SK-N-SH (cell line): ENCODE measurements around the gene FRAS1. TPM values are rescaled to one million over a fixed set of nuclear protein-coding genes. Genes with fewer than 3 reads are reported as not detected.
"Not testable (repeated sequence)": the region's sequence is repeated elsewhere in the genome, so short reads cannot be mapped to it uniquely, and the experiment has no call there.

ENCODE experiments used
- CTCF ChIA-PET: fragments of 300-600, 350-600 bp; formaldehyde crosslinking; extraction: SDS; loops from one replicate; lab custom pipeline; 2021; lab: Yijun Ruan, JAX
- POLR2A ChIA-PET: fragments of 350-600 bp; sonication (Branson Sonifier 250); formaldehyde crosslinking; extraction: SDS; loops from one replicate; lab custom pipeline; 2020; ENCODE audit warnings: antibody characterized with exemption, inconsistent platforms; lab: Yijun Ruan, JAX
- DNase-seq: peaks from one replicate; pipeline ENCODE4 v3.0.0; 2012
- H2AFZ ChIP-seq: fragments of 200-600 bp; sonication (generic); 2 replicates; pipeline ENCODE4 v1.8.1; 2016; ENCODE audit warnings: antibody characterized with exemption, mild to moderate bottlenecking, low read depth
- H3F3A ChIP-seq: fragments of 200-600 bp; sonication (generic); replicated peaks from 2 replicates; pipeline ENCODE3; 2016; ENCODE audit warnings: antibody characterized with exemption, mild to moderate bottlenecking; ENCODE audit not compliant: insufficient read depth
- H3K27ac ChIP-seq, 2 experiments: fragments of 200-500 bp in 1 of 2; fragments of 200-600 bp in 1 of 2; sonication (Bioruptor generic) in 1 of 2; sonication (generic), shearing (Covaris generic) in 1 of 2; 2 replicates each; pipeline versions ENCODE4 v1.5.1 to v1.6.1; 2014 to 2016; ENCODE audit warnings: low read depth in 2 of 2, inconsistent platforms in 1 of 2, low read length in 1 of 2, mild to moderate bottlenecking in 1 of 2, mixed read lengths in 1 of 2
- H3K27me3 ChIP-seq: fragments of 200-600 bp; sonication (generic), shearing (Covaris generic); 2 replicates; pipeline ENCODE4 v1.6.1; 2016; ENCODE audit warnings: mixed run types; ENCODE audit not compliant: insufficient read depth
- H3K36me3 ChIP-seq, 2 experiments: fragments of 200-500 bp in 1 of 2; fragments of 200-600 bp in 1 of 2; sonication (Bioruptor generic) in 1 of 2; sonication (generic) in 1 of 2; replicated peaks in 1 of 2; 2 replicates each; pipeline versions ENCODE3 to v1.5.1; 2014 to 2016; ENCODE audit warnings: low read length in 1 of 2, mild to moderate bottlenecking in 1 of 2; ENCODE audit not compliant: insufficient read depth in 2 of 2, control insufficient read depth in 1 of 2
- H3K4me1 ChIP-seq, 2 experiments: fragments of 200-500 bp in 1 of 2; fragments of 200-600 bp in 1 of 2; sonication (Bioruptor generic) in 1 of 2; sonication (generic), shearing (Covaris generic) in 1 of 2; 2 replicates each; pipeline versions ENCODE4 v1.5.1 to v1.6.1; 2014 to 2016; ENCODE audit warnings: low read depth in 1 of 2, low read length in 1 of 2, mixed run types in 1 of 2; ENCODE audit not compliant: insufficient read depth in 2 of 2, control insufficient read depth in 1 of 2
- H3K4me2 ChIP-seq: fragments of 200-600 bp; sonication (generic), shearing (Covaris generic); 2 replicates; pipeline ENCODE4 v1.6.1; 2017; ENCODE audit warnings: mixed run types
- H3K4me3 ChIP-seq, 2 experiments: fragments of 200-500 bp in 1 of 2; fragments of 200-600 bp in 1 of 2; sonication (Bioruptor generic) in 1 of 2; sonication (generic), shearing (Covaris generic) in 1 of 2; 2 replicates each; pipeline versions ENCODE4 v1.5.1 to v1.8.1; 2014 to 2016; ENCODE audit warnings: low read depth in 2 of 2, inconsistent platforms in 1 of 2, low read length in 1 of 2, mild to moderate bottlenecking in 1 of 2, mixed read lengths in 1 of 2, moderate library complexity in 1 of 2
- H3K79me2 ChIP-seq: fragments of 200-600 bp; sonication (generic); 2 replicates; pipeline ENCODE4 v1.8.1; 2017; ENCODE audit warnings: mild to moderate bottlenecking; ENCODE audit not compliant: insufficient read depth
- H3K9ac ChIP-seq: fragments of 200-600 bp; sonication (generic); 2 replicates; pipeline ENCODE4 v1.6.1; 2017; ENCODE audit warnings: mixed run types
- H3K9me2 ChIP-seq: fragments of 200-600 bp; sonication (generic); 2 replicates; pipeline ENCODE4 v1.6.1; 2017; ENCODE audit warnings: mixed run types
- H3K9me3 ChIP-seq: fragments of 200-600 bp; sonication (generic); 2 replicates; pipeline ENCODE4 v1.6.1; 2017; ENCODE audit warnings: mixed run types, mild to moderate bottlenecking, moderate library complexity
- H4K20me1 ChIP-seq: fragments of 200-600 bp; sonication (generic); 2 replicates; pipeline ENCODE4 v1.6.1; 2017; ENCODE audit warnings: mild to moderate bottlenecking, mixed run types; ENCODE audit not compliant: insufficient read depth
- CTCF ChIP-seq: fragments of 200-600 bp; sonication (generic); IDR thresholded peaks from 2 replicates; pipeline ENCODE4 v1.6.1; 2017; ENCODE audit warnings: antibody characterized with exemption, mild to moderate bottlenecking, moderate library complexity
- ELF1 ChIP-seq: IDR thresholded peaks from 2 replicates; pipeline ENCODE4 v1.4.0; 2012
- FOSL2 ChIP-seq: IDR thresholded peaks from 2 replicates; pipeline ENCODE4 v1.4.0; 2012; ENCODE audit warnings: low read depth, mild to moderate bottlenecking, moderate library complexity, borderline replicate concordance
- GATA2 ChIP-seq: sonication (generic); formaldehyde crosslinking; IDR thresholded peaks from 2 replicates; pipeline ENCODE4 v1.5.0; 2020; ENCODE audit warnings: mild to moderate bottlenecking, missing genetic modification reagents
- MEF2A ChIP-seq: IDR thresholded peaks from 2 replicates; pipeline ENCODE4 v1.4.0; 2012; ENCODE audit warnings: low read depth, borderline replicate concordance
- MXI1 ChIP-seq: IDR thresholded peaks from 2 replicates; pipeline ENCODE4 v1.6.1; 2012; ENCODE audit warnings: mild to moderate bottlenecking, low read depth, low read length, improper control_type of control experiment
- POLR2AphosphoS5 ChIP-seq: IDR thresholded peaks from 2 replicates; pipeline ENCODE4 v1.6.1; 2012; ENCODE audit warnings: low read depth, low read length
- RAD21 ChIP-seq: IDR thresholded peaks from 2 replicates; pipeline ENCODE4 v1.6.1; 2012; ENCODE audit warnings: mild to moderate bottlenecking, low read length
- REST ChIP-seq: IDR thresholded peaks from 2 replicates; pipeline ENCODE4 v1.6.1; 2012; ENCODE audit warnings: mild to moderate bottlenecking, low read depth, low read length, moderate library complexity
- SMC3 ChIP-seq: IDR thresholded peaks from 2 replicates; pipeline ENCODE4 v1.6.1; 2012; ENCODE audit warnings: low read depth, low read length, improper control_type of control experiment
- TCF12 ChIP-seq: IDR thresholded peaks from 2 replicates; pipeline ENCODE4 v1.4.0; 2012
- TEAD4 ChIP-seq: IDR thresholded peaks from 2 replicates; pipeline ENCODE4 v1.4.0; 2012; ENCODE audit warnings: mild to moderate bottlenecking, borderline replicate concordance; ENCODE audit not compliant: insufficient read depth
- YY1 ChIP-seq: IDR thresholded peaks from 2 replicates; pipeline ENCODE4 v1.4.0; 2012; ENCODE audit warnings: low read depth, mild to moderate bottlenecking
- WGBS: methylation state at CpG from one replicate; pipeline ENCODE4 v1.1.6; 2017; ENCODE audit warnings: low lambda C conversion rate; 5-methylcytosine and 5-hydroxymethylcytosine counted together
- polyA plus RNA-seq, 3 experiments: library from polyadenylated mRNA; depleted of rRNA; stranded (reverse); fragments of >200 nt; gene quantifications; 2 replicates each; pipeline ENCODE4 v1.2.3, GENCODE V29; 2012

FRAS1 gene
- polyA plus RNA-seq, 1 of the 3 experiments (the other 2 are of a cell fraction), result 8.3 TPM

GRCh38 chr4:78207951-78208350, 150.8 kb downstream of the FRAS1 start (continued):
- no peak for TF ChIP-seq FOSL2
- TF ChIP-seq SMC3, result no peak

GRCh38 chr4:78208896-78209295, 151.8 kb downstream of the FRAS1 start:
- H3K9me2 ChIP-seq, H3K36me3 ChIP-seq, H2AFZ ChIP-seq, CTCF ChIA-PET, H3K27ac ChIP-seq, H3K4me3 ChIP-seq, H3F3A ChIP-seq, DNase-seq, POLR2A ChIA-PET, H3K79me2 ChIP-seq, H3K9me3 ChIP-seq, H4K20me1 ChIP-seq, H3K4me2 ChIP-seq, H3K9ac ChIP-seq, H3K27me3 ChIP-seq, H3K4me1 ChIP-seq: not testable (repeated sequence)
- WGBS, result 87% methylated on average over 4 of the region's 4 CpGs

GRCh38 chr4:78210694-78211410, 153.7 kb downstream of the FRAS1 start:
- Histone ChIP-seq H3K9ac (no peak overlapping the region), H3F3A (no peaks in the 10 kb centered on the region), H3K79me2 (no peaks in the 10 kb centered on the region), H3K4me2 (no peak overlapping the region), H3K9me3 (no peaks in the 10 kb centered on the region), H3K4me3 (no peak overlapping the region), H3K4me1 (peaks cover 0 to 11% of the 10 kb centered on the region in 2 experiments; a peak in 3 of 4 replicates), H3K27me3 (no peaks in the 10 kb centered on the region), H3K27ac (no peak overlapping the region), H3K9me2 (no peaks in the 10 kb centered on the region), H4K20me1 (no peaks in the 10 kb centered on the region), H2AFZ (no peak overlapping the region), H3K36me3 (no peaks in the 10 kb centered on the region)
- ChIA-PET POLR2A (no interaction called here), CTCF (no interaction called here)
- TF ChIP-seq GATA2 (CRISPR knock-in tag), result no peak
- no peak for TF ChIP-seq TCF12
- TF ChIP-seq RAD21, result no peak
- no peak for TF ChIP-seq MXI1
- TF ChIP-seq POLR2AphosphoS5, result no peak
- no peak for TF ChIP-seq REST
- no peak for TF ChIP-seq YY1
- TF ChIP-seq MEF2A, result no peak
- no peak for TF ChIP-seq CTCF
- no peak for TF ChIP-seq TEAD4
- no peak for TF ChIP-seq ELF1
- WGBS, result 90% methylated on average over 6 of the region's 6 CpGs
- DNase-seq, result no peak
